Frontal cortex (tissue), 4 donors: ENCODE results near the gene TCN2. TPM values are rescaled to one million over a fixed set of nuclear protein-coding genes. Genes with fewer than 3 reads are reported as not detected.
"Not testable (repeated sequence)": the region's sequence is repeated elsewhere in the genome, so short reads cannot be mapped to it uniquely, and the experiment has no call there.

Source experiments
- DNase-seq, 2 donors: peaks; one replicate each; pipeline ENCODE4 v3.0.0; 2012; ENCODE audit warnings: low spot score in 2 of 2
- FAIRE-seq: peaks from 2 replicates; lab custom pipeline; 2012; peaks lifted over from hg19 to GRCh38; lab: Jason Lieb, UNC
- total RNA-seq: library from RNA; depleted of rRNA; stranded (reverse); fragments of >200 nt; gene quantifications from one replicate; pipeline ENCODE4 v1.2.3, GENCODE V29; 2014
- donor health status: control.
- donor health status: control.
- donor health status: control.

Gene TCN2
- total RNA-seq, 1 donor from 2014 or later, result 11.0 TPM

DNA sequence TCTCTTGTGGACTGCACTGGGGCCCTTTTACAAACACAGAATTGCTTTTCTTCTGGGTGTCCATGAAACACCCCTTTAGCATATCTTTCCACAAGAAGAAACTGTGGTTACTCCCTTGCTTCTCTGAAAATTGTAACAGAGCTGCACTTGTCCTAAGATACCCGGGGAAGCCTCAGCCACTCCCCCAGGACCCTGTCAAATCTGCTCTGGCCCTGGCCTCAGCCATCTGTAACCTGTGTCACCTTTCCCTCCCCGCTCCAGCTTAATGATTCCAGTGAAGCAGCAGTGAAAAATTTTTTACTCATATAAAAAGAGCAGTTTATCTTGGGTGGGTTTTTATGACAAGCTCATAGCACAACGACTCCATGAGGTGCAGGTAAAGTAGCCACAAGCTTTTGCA is 64.1 kb downstream of the TCN2 start:
- DNase-seq (no peak), FAIRE-seq (no peak)

DNA sequence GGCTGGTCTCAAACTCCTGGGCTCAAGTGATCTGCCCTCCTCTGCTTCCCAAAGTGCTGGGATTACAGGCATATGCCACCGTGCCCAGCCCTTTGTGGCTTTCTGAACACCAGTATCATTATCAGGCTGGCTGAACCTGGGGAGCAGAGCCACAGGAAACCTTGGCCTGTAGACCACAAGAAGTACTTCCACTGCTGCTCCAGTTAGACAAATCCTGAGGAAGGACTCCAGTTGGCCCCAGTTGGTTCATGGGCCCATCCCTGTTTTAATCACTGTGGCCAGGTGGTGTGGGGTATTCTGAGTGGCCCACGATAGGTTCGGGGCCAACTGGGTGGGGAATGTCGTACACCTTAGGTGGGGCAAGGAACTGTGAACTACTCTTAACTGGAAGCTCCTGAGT is 66.2 kb downstream of the TCN2 start:
- DNase-seq (no peak), FAIRE-seq (no peak)

DNA sequence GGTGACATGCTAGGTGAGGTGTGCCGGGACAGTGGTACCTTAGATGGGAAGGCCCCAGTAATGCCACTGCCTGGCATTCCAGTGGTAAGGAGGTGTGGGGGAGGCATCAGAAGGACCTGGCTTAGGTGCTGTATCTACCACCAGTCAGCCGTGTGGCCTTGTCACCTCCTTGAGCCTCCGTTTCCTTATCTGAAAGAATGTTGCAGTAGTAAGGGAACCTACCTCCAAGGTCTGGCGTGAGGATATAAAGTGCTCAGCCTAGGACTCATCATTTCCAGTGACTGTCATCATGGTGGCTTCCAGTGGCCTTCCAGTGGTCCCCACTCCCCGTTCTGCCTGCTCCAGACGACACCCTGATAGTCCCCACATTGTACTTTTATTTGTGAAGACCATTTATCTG is 67.5 kb downstream of the TCN2 start:
- DNase-seq (no peak), FAIRE-seq (no peak)

- no peak for FAIRE-seq
Observed at GRCh38 chr22:30675436-30675835, 68.5 kb downstream of the TCN2 start.

DNA sequence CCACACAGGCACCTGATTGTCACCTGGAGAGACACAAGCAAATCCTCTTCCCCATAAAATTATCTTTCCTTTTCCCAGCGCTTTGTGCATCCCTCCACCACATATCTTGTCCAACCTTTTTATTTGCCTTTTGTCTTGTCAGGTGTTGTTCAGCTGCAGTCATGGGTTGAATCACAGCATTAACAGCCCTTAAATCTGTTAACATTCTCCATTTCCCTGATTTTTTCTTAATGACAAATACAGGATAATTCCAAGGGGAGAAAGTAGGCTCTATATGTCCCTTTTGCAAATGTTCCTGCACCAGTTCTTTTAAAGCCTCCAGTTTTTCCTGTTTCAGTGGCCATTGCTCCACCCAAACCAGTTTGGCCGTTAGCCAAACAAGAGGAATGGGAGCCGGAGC is 69.6 kb downstream of the TCN2 start:
- DNase-seq, FAIRE-seq: not testable (repeated sequence)

More at GRCh38 chr22:30675436-30675835, 68.5 kb downstream of the TCN2 start:
- DNase-seq, result no peak

Other genes with a start within 250 kb of the TCN2 start
- 22.4 TPM for gene RNF215, start 219.8 kb upstream of the TCN2 start, total RNA-seq
- gene SEC14L2, start 210.2 kb upstream of the TCN2 start, total RNA-seq, result 6.5 TPM
- 0.41 TPM for gene MTFP1, start 181.4 kb upstream of the TCN2 start, total RNA-seq
- gene SEC14L3, start 135.2 kb upstream of the TCN2 start, total RNA-seq, result not detected
- gene SEC14L4, start 101.5 kb upstream of the TCN2 start, total RNA-seq, result not detected
- gene SEC14L6, start 60.4 kb upstream of the TCN2 start, total RNA-seq, result 0.82 TPM
- 1.2 TPM for gene GAL3ST1, start 32.5 kb upstream of the TCN2 start, total RNA-seq
- gene PES1, start 15.3 kb upstream of the TCN2 start, total RNA-seq, result 52.2 TPM
- 6.5 TPM for gene SLC35E4, start 28.6 kb downstream of the TCN2 start, total RNA-seq
- gene DUSP18, start 60.7 kb downstream of the TCN2 start, total RNA-seq, result 21.2 TPM
- 19.2 TPM for gene OSBP2, start 87.7 kb downstream of the TCN2 start, total RNA-seq